A673 (cell line): ENCODE results near the gene THRB.

ENCODE experiments used
- EZH2 ChIP-seq: fragments of 200-600 bp; sonication (generic); IDR thresholded peaks from 2 replicates; pipeline ENCODE4 v1.6.1; 2017; ENCODE audit warnings: borderline replicate concordance, low read depth, mild to moderate bottlenecking, mixed read lengths, antibody characterized with exemption, low read length; ENCODE audit not compliant: poor library complexity, severe bottlenecking
- TF ChIP-seq, protein P1 (sequence below): fragments of 300-800, 200-600 bp; sonication (generic); conservative IDR thresholded peaks from 2 replicates; pipeline ENCODE4 v1.5.1; 2017; ENCODE audit warnings: low read depth, mild to moderate bottlenecking, antibody characterized with exemption, low read length, moderate library complexity, mixed read lengths

DNA sequence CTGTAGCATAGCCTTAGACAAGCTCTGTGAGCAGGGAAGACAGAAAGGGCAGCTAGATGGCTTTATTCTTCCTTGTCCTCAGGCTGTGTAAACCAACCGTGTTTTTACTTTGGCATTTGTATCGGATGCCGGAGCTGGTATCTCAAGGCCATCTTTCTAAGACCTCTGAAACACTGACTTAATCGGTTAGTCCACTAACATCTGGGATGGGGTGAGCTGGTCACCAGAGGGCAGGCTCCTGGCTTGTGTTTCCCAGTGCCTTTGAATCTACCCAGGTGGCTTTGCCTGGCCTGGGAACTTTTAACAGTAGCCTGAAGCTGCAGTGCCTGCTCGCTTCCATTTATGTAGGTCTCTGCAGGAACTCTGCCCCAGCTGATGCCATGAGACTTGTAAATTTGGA, 296.8 kb downstream of the THRB start:
- TF ChIP-seq, protein P1, sequence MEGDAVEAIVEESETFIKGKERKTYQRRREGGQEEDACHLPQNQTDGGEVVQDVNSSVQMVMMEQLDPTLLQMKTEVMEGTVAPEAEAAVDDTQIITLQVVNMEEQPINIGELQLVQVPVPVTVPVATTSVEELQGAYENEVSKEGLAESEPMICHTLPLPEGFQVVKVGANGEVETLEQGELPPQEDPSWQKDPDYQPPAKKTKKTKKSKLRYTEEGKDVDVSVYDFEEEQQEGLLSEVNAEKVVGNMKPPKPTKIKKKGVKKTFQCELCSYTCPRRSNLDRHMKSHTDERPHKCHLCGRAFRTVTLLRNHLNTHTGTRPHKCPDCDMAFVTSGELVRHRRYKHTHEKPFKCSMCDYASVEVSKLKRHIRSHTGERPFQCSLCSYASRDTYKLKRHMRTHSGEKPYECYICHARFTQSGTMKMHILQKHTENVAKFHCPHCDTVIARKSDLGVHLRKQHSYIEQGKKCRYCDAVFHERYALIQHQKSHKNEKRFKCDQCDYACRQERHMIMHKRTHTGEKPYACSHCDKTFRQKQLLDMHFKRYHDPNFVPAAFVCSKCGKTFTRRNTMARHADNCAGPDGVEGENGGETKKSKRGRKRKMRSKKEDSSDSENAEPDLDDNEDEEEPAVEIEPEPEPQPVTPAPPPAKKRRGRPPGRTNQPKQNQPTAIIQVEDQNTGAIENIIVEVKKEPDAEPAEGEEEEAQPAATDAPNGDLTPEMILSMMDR, result no peak
- TF ChIP-seq EZH2, result no peak
